ENCODE results near the gene GBGT1.

DNA sequence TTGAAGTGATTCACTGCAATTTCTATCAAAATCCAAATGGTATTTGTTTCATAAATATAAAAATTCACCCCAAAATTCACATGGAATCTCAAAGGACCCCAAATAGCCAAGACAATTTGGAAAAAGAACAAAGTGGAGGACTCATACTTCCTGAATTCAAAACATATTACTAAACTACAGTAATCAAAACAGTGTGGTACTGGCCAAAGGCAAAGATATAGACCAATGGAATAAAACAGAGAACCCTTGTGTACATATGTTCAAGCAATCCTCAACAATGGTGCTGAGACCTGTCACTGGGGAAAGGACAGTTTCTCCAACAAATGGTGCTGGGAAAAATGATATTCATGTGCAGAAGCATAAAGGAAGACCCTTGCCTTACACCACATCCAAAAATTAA, 31.3 kb upstream of the GBGT1 start:
- TF ChIP-seq, protein P1, sequence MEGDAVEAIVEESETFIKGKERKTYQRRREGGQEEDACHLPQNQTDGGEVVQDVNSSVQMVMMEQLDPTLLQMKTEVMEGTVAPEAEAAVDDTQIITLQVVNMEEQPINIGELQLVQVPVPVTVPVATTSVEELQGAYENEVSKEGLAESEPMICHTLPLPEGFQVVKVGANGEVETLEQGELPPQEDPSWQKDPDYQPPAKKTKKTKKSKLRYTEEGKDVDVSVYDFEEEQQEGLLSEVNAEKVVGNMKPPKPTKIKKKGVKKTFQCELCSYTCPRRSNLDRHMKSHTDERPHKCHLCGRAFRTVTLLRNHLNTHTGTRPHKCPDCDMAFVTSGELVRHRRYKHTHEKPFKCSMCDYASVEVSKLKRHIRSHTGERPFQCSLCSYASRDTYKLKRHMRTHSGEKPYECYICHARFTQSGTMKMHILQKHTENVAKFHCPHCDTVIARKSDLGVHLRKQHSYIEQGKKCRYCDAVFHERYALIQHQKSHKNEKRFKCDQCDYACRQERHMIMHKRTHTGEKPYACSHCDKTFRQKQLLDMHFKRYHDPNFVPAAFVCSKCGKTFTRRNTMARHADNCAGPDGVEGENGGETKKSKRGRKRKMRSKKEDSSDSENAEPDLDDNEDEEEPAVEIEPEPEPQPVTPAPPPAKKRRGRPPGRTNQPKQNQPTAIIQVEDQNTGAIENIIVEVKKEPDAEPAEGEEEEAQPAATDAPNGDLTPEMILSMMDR (IDR thresholded peaks at IDR 0.05): no peak
- TF ChIP-seq POLR2A (IDR thresholded peaks at IDR 0.05): no peak
